Measurements from ENCODE around the gene IGSF9. TPM values are rescaled to one million over a fixed set of nuclear protein-coding genes. Genes with fewer than 3 reads are reported as not detected.
"Not testable (repeated sequence)": the region's sequence is repeated elsewhere in the genome, so short reads cannot be mapped to it uniquely, and the experiment has no call there.

The IGSF9 gene
- total RNA-seq, 2 donors from 2014 or later, result 7.5 to 9.2 TPM

- Histone ChIP-seq H3K27me3 (ENCODE audit: control insufficient read depth, insufficient read depth, low read length, poor library complexity, severe bottlenecking) (no peaks in the 10 kb centered on the region), H3K36me3 (ENCODE audit: control insufficient read depth, insufficient read depth, low read length) (no peaks in the 10 kb centered on the region), H3K9ac (ENCODE audit: extremely low read depth, low read length, poor library complexity, severe bottlenecking) (no peak overlapping the region), H3K4me1 (ENCODE audit: control insufficient read depth, insufficient read depth, low read length) (peaks cover 12% of the 10 kb centered on the region), H3K27ac (ENCODE audit: low read depth, low read length) (no peak overlapping the region), H3K4me3 (ENCODE audit: low read length) (no peak overlapping the region), H3K9me3 (ENCODE audit: control insufficient read depth, low read length) (peaks cover 16% of the 10 kb centered on the region)
- no peak for TF ChIP-seq CTCF (conservative IDR thresholded peaks at IDR 0.05)
- no peaks in the 10 kb centered on the region for H3K36me3 Mint-ChIP-seq (ENCODE audit: low read depth)
- H3K27me3 Mint-ChIP-seq (ENCODE audit: insufficient read depth), result peaks cover 24% of the 10 kb centered on the region
- peak overlapping the region; percentile 34 for H3K4me3 Mint-ChIP-seq
- peaks cover 15% of the 10 kb centered on the region for H3K9me3 Mint-ChIP-seq
- peaks cover 24% of the 10 kb centered on the region for H3K4me1 Mint-ChIP-seq
- H3K27ac Mint-ChIP-seq, result peak overlapping the region; percentile 37
- 78 to 90% methylated on average over 2 of the region's 2 CpGs for WGBS, 2 experiments (ENCODE audit: insufficient coverage in 1 of 2, insufficient read length in 1 of 2)
- DNase-seq, result no peak
These were observed 44.6 kb downstream of the IGSF9 start for GRCh38 chr1:159900755-159901360.

DNA sequence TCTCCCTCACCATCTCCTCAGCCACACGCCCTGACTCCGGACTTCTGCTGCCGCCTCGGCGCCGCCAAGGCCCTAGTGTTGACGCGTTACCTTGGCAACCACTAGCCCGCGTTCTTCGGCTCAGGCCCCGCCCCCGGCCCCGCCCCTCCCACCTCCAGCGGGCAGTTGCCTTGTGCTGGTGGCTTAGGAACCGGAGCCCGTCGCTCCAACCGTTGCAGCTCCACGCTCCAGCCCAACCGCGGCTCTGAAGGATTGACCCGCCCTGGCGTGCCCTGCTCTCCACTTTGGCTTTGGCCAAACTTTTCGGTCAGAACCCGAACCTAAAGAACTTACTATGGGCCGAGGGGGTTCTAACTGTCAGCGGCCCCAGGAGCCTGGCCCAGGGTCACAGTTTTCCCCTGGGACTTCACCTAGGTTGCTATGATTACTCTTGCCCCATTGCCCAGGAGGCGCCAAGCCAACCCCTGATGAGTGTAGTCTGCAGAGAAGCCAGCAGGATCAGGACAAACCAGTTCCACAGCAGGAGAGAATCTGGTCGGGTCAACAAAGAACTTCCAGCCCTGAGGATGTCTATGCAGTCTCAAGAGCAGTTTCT lies 45.2 kb downstream of the IGSF9 start, which contains the start of gene CFAP45:
CFAP45 (minus strand) TSS at position 80 of the 595 bp plus-strand sequence; CDS start at position 13, 67 bp downstream.
- Histone ChIP-seq H3K9me3 (ENCODE audit: control insufficient read depth, low read length) (peaks cover 16% of the 10 kb centered on the region), H3K9ac (ENCODE audit: extremely low read depth, low read length, poor library complexity, severe bottlenecking) (peak within 1 kb of the TSS; percentile 55), H3K36me3 (ENCODE audit: control insufficient read depth, insufficient read depth, low read length) (no peaks in the 10 kb centered on the region), H3K27me3 (ENCODE audit: control insufficient read depth, insufficient read depth, low read length, poor library complexity, severe bottlenecking) (peaks cover 6% of the 10 kb centered on the region), H3K4me3 (ENCODE audit: low read length) (peak within 1 kb of the TSS; percentile 49), H3K27ac (ENCODE audit: low read depth, low read length) (no peak within 1 kb of the TSS), H3K4me1 (ENCODE audit: control insufficient read depth, insufficient read depth, low read length) (peaks cover 12% of the 10 kb centered on the region)
- Mint-ChIP-seq H3K27ac (peak within 1 kb of the TSS; percentile 88), H3K4me1 (peaks cover 24% of the 10 kb centered on the region), H3K36me3 (ENCODE audit: low read depth) (no peaks in the 10 kb centered on the region), H3K4me3 (peak within 1 kb of the TSS; percentile 34), H3K9me3 (peaks cover 15% of the 10 kb centered on the region), H3K27me3 (ENCODE audit: insufficient read depth) (peaks cover 27% of the 10 kb centered on the region)
- WGBS, 2 experiments (ENCODE audit: insufficient coverage in 1 of 2, insufficient read length in 1 of 2), result 12 to 19% methylated on average over 15 to 30 of the region's 30 CpGs
- DNase-seq, result peak; percentile 98
- no peak for TF ChIP-seq CTCF (conservative IDR thresholded peaks at IDR 0.05)

GRCh38 chr1:159899634-159900033 lies 45.8 kb downstream of the IGSF9 start:
- not testable (repeated sequence) for H3K36me3 ChIP-seq (ENCODE audit: control insufficient read depth, insufficient read depth, low read length); H3K36me3 Mint-ChIP-seq (ENCODE audit: low read depth); H3K4me3 ChIP-seq (ENCODE audit: low read length); H3K27ac ChIP-seq (ENCODE audit: low read depth, low read length); H3K9ac ChIP-seq (ENCODE audit: extremely low read depth, low read length, poor library complexity, severe bottlenecking); DNase-seq
- Mint-ChIP-seq H3K27me3 (ENCODE audit: insufficient read depth) (peaks cover 32% of the 10 kb centered on the region), H3K9me3 (peaks cover 14% of the 10 kb centered on the region), H3K4me1 (peaks cover 24% of the 10 kb centered on the region), H3K27ac (peak overlapping the region; percentile 88), H3K4me3 (peak overlapping the region; percentile 34)
- Histone ChIP-seq H3K9me3 (ENCODE audit: control insufficient read depth, low read length) (peaks cover 16% of the 10 kb centered on the region), H3K27me3 (ENCODE audit: control insufficient read depth, insufficient read depth, low read length, poor library complexity, severe bottlenecking) (peaks cover 11% of the 10 kb centered on the region), H3K4me1 (ENCODE audit: control insufficient read depth, insufficient read depth, low read length) (peaks cover 12% of the 10 kb centered on the region)
- 93 to 94% methylated on average over 11 to 15 of the region's 15 CpGs for WGBS, 2 experiments (ENCODE audit: insufficient coverage in 1 of 2, insufficient read length in 1 of 2)
